Heart right ventricle (tissue), 16 donors: ENCODE results near the gene SP2. TPM values are rescaled to one million over a fixed set of nuclear protein-coding genes. Genes with fewer than 3 reads are reported as not detected.

ENCODE experiments used
- ATAC-seq, 8 donors: fragments of 200-7000 bp; cut with Tn5 transposase; one replicate each; pipeline ENCODE4 v1.9.1; 2020; ENCODE audit warnings: mild to moderate bottlenecking in 8 of 8, moderate library complexity in 8 of 8, moderate number of reproducible peaks in 1 of 8
- DNase-seq, 2 donors: peaks; one replicate each; pipeline ENCODE4 v3.0.0-alpha.2; 2020
- H3K27ac ChIP-seq, 10 donors: fragments of 200-600 bp; sonication (generic) in 2 of 10; one replicate each; pipeline versions ENCODE4 v1.5.0 to v1.8.0; 2020 to 2022; ENCODE audit warnings: mild to moderate bottlenecking in 3 of 10
- H3K27me3 ChIP-seq, 7 donors: fragments of 200-600 bp; one replicate each; pipeline ENCODE4 v1.8.0; 2021 to 2022; ENCODE audit warnings: mild to moderate bottlenecking in 2 of 7
- H3K36me3 ChIP-seq, 9 donors: fragments of 200-600 bp; sonication (generic) in 1 of 9; one replicate each; pipeline versions ENCODE4 v1.5.0 to v1.8.0; 2020 to 2022; ENCODE audit warnings: mild to moderate bottlenecking in 2 of 9
- H3K4me1 ChIP-seq, 9 donors: fragments of 200-600 bp; sonication (generic) in 1 of 9; one replicate each; pipeline versions ENCODE4 v1.5.0 to v1.8.0; 2020 to 2022; ENCODE audit warnings: mild to moderate bottlenecking in 4 of 9
- H3K4me3 ChIP-seq, 10 donors: fragments of 200-600 bp; sonication (generic) in 2 of 10; one replicate each; pipeline versions ENCODE4 v1.5.0 to v1.8.0; 2020 to 2022; ENCODE audit warnings: mild to moderate bottlenecking in 7 of 10, moderate library complexity in 2 of 10
- H3K9me3 ChIP-seq, 11 donors: fragments of 200-600 bp in 10 of 11; sonication (generic) in 2 of 11; one replicate each; pipeline versions ENCODE4 v1.5.0 to v1.8.0; 2013 to 2022; ENCODE audit warnings: mild to moderate bottlenecking in 2 of 11, control low read depth in 1 of 11, moderate library complexity in 1 of 11
- WGBS, 2 donors: extraction: QIAGEN DNeasy Blood & Tissue Kit; methylation state at CpG; one replicate each; pipeline ENCODE4 v1.1.7; 2013; ENCODE audit warnings: inconsistent platforms in 1 of 2; 5-methylcytosine and 5-hydroxymethylcytosine counted together
- intact Hi-C, 10 donors: fragments of 100-400 bp; cut with DNase I; formaldehyde crosslinking; loops; one replicate each; pipeline versions ENCODE4 v1.11.1 to v1.14.2; 2022
- polyA plus RNA-seq, 2 donors: library from polyadenylated mRNA; stranded (reverse); fragments of 200-250 nt; gene quantifications; one replicate each; pipeline ENCODE4 v1.2.3, GENCODE V29; 2013
- total RNA-seq, 10 donors: library from RNA; stranded (reverse); fragmentation: NEBNext Ultra II Directional in 3 of 10; extraction: Animal tissue kit (Norgen Biotek cat#: 25700) in 3 of 10; gene quantifications; one replicate each; pipeline versions ENCODE4 v1.2.1 to v1.2.4, GENCODE V29; 2021 to 2023
- TF ChIP-seq, protein P1 (sequence below), 9 donors: fragments of 200-600 bp; sonication (generic) in 2 of 9; IDR thresholded peaks; one replicate each; pipeline versions ENCODE4 v1.5.0 to v1.8.0; 2021 to 2022; ENCODE audit warnings: antibody characterized with exemption in 9 of 9, mild to moderate bottlenecking in 5 of 9, moderate library complexity in 1 of 9
- donor health status: Arrhythmogenic right ventricular cardiomyopathy.
- donor health status: ischemic (EF 13 %, LVEDD 7.1; RV severe dilation, severe dysfunction).
- donor health status: healthy with polysubstance abuse.
- donor health status: DM: no; HTN: yes; CAD: no.
- donor health status: DM: no; HTN: no; CAD: no.
- donor health status: ischemic (EF 25% LVEDD 6.9; RV normal size, moderate dysfunction).
- donor health status: ischemic (EF 25% LVEDD 5.7; RV mildly dilated, moderate dysfunction).
- donor health status: healthy.
- donor health status: DM: yes; HTN: yes; CAD: no.
- donor health status: Ischemic cardiomyopathy.
- donor health status: ischemic (EF 35%, LVEDD 5.7; RV mildly dilated, moderate dysfunction).
- donor health status: nonischemic (EF 11% LVEDD 7.7; RV severe dilation, severe dysfunction).
- donor health status: DM: yes; HTN: yes; CAD: no.
- donor health status: PGD.
- donor health status: ischemic (EF 29% LVEDD 5.4; RV normal size, mild dysfunction).
- donor health status: nonischemic (EF 23%, LVEDD 6.1; RV moderate dilation, normal function).

SP2 gene
- total and polyA plus RNA-seq, 12 donors: 4.3 to 18.3 (median 15.8) TPM

DNA sequence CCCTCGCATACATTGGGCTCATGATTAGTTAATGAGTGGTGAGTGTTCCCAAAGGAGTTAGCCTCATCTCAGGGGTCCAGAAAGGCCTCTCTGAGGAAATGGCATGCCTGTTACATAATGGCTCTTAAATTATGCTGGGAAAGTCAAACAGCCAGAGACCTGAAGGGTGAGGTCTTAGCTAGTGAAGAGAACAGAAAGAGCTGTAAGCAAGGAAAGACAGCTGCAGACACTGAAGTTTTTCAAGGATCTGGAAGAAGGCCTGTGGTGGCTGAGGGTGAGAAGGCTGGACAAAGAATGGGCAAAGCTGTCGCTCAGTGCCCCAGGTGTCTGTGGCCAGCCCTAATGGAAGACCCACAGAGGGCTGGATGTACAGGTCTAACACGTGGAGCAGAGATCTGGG lies 10.4 kb downstream of the SP2 start:
- DNase-seq: no peak
- Histone ChIP-seq H3K9me3 (no peaks in the 10 kb centered on the region), H3K36me3 (peaks cover 0 to 4% (median 0%) of the 10 kb centered on the region in 9 donors), H3K27ac (peak overlapping the region; percentile 89 to 100 (median 93)), H3K27me3 (no peaks in the 10 kb centered on the region), H3K4me3 (no peak overlapping the region), H3K4me1 (peaks cover 44 to 86% (median 69%) of the 10 kb centered on the region in 9 donors)
- 76 to 84% methylated on average over 3 of the region's 3 CpGs for WGBS, 2 donors
- no peak for ATAC-seq
- intact Hi-C loops: loop anchor here in 5 of 10 donors (5.0 kb wide), 1 partner anchor 36 kb away; the partner anchor contains the start of gene PNPO (in 5 of the 5)
- TF ChIP-seq, protein P1, sequence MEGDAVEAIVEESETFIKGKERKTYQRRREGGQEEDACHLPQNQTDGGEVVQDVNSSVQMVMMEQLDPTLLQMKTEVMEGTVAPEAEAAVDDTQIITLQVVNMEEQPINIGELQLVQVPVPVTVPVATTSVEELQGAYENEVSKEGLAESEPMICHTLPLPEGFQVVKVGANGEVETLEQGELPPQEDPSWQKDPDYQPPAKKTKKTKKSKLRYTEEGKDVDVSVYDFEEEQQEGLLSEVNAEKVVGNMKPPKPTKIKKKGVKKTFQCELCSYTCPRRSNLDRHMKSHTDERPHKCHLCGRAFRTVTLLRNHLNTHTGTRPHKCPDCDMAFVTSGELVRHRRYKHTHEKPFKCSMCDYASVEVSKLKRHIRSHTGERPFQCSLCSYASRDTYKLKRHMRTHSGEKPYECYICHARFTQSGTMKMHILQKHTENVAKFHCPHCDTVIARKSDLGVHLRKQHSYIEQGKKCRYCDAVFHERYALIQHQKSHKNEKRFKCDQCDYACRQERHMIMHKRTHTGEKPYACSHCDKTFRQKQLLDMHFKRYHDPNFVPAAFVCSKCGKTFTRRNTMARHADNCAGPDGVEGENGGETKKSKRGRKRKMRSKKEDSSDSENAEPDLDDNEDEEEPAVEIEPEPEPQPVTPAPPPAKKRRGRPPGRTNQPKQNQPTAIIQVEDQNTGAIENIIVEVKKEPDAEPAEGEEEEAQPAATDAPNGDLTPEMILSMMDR (IDR thresholded peaks at IDR 0.05): no peak

DNA sequence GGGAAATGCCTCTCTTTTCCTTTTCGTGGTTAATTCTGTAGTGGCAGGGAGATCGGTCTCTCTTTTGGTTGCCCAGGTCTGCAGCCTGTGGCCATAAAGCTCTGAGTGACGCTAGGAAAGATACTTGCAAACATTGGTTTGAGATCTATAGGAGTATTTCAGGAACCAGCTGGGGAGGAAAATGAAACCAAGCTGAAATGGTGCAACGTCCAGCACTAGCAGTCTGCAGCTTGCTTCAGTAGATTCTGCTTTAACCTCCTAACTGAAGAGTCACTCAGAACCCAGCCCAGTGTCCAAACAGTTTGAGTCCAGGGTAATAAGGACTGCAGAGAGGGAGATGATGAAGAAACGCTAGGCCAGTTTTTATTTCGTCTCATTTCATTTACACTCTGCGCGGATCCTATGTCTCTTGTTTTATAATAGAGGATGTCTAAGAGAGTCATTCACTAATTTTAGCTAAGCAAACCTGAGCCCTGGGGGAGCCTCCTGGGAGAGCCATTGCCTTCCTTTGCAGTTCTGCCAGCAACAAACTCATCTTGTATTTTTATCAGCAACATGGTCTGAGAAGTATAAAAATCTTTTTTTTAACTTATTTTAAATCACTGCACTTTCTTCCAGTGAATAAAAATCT lies 12.0 kb downstream of the SP2 start:
- no peaks in the 10 kb centered on the region for H3K36me3 ChIP-seq
- intact Hi-C loops: loop anchor here in 5 of 10 donors (5.0 kb wide), 1 partner anchor 34 kb away; the partner anchor contains the start of gene PNPO (in 5 of the 5)
- WGBS, 2 donors: 37 to 46% methylated on average over 8 of the region's 8 CpGs
- TF ChIP-seq, protein P1 (IDR thresholded peaks at IDR 0.05): no peak
- H3K9me3 ChIP-seq: no peaks in the 10 kb centered on the region
- no peak for DNase-seq
- H3K27ac ChIP-seq: peak overlapping the region in 9 of 10 donors; percentile 24 to 100 (median 90)
- ATAC-seq: peak in 6 of 8 donors; percentile 14 to 54 (median 28)
- H3K4me3 ChIP-seq: peak overlapping the region in 7 of 10 donors; percentile 8 to 27 (median 17)
- no peaks in the 10 kb centered on the region for H3K27me3 ChIP-seq
- H3K4me1 ChIP-seq: peaks cover 39 to 70% (median 62%) of the 10 kb centered on the region in 9 donors

DNA sequence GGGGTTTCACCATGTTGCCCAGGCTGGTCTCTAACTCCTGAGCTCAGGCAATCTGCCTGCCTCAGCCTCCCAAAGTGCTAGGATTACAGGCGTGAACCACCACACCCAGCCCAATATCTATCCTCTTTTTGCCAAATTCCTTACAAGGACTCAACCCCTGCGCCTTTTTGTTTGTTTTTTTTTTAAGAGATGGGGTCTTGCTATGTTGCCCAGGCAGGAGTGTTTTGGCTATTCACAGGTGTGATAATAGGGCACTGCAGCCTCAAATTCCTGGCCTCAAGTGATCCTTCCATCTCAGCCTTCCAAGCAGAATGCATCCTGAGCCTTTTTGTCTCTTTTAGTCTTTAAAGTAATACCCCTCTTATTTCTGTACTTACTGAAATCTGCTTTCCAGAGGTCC lies 17.0 kb downstream of the SP2 start:
- Histone ChIP-seq H3K4me1 (peaks cover 13 to 56% (median 39%) of the 10 kb centered on the region in 9 donors), H3K36me3 (peaks cover 0 to 32% (median 3%) of the 10 kb centered on the region in 9 donors), H3K4me3 (no peak overlapping the region), H3K27ac (no peak overlapping the region), H3K9me3 (no peaks in the 10 kb centered on the region), H3K27me3 (no peaks in the 10 kb centered on the region)
- ATAC-seq: no peak
- TF ChIP-seq, protein P1 (IDR thresholded peaks at IDR 0.05): no peak
- intact Hi-C loops: no loop called here
- 96 to 100% methylated on average over 2 of the region's 2 CpGs for WGBS, 2 donors
- no peak for DNase-seq

DNA sequence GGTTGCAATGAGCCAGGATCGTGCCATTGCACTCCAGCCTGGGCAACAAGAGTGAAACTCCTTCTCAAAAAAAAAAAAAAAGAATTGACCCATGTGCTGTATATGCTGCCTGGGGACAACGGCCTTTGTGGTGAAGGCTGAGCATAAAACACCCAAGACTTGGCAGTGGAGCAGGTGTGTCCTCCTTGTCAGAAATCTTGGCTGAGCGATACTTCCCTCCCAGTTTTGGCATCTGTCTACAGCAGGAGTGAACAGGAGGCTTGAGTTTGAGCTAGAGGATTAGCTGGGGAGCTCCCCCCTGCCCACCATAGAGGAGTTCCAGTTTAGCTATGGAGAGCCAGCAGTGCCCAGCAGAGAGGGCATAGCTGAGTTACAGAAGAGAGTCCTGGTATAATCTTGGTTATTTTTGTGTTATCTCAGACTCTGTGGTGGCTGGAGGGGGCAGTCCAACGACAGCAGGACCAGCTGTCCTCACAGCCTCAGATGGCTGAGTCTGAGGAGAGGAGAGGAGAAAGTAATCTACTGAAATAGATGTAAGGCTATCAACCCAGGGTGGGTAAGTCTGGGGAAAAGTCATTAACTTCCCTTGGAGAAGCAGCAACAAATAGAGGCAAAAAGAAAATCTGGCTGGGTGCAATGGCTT lies 18.4 kb downstream of the SP2 start:
- no peaks in the 10 kb centered on the region for H3K27me3 ChIP-seq
- ATAC-seq (peak in 7 of 8 donors; percentile 37 to 86 (median 61)), DNase-seq (no peak)

More for the DNA sequence above, 18.4 kb downstream of the SP2 start:
- intact Hi-C loops: no loop called here
- Histone ChIP-seq H3K36me3 (peaks cover 0 to 40% (median 3%) of the 10 kb centered on the region in 9 donors), H3K27ac (peak overlapping the region in 7 of 10 donors; percentile 50 to 83 (median 55)), H3K4me1 (peaks cover 8 to 47% (median 26%) of the 10 kb centered on the region in 9 donors), H3K9me3 (no peaks in the 10 kb centered on the region), H3K4me3 (no peak overlapping the region)
- TF ChIP-seq, protein P1 (IDR thresholded peaks at IDR 0.05): no peak
- 50 to 58% methylated on average over 4 of the region's 4 CpGs for WGBS, 2 donors
